Dedifferentiated amniotic fluid mesenchymal stem cell (primary cell): ENCODE measurements around the gene ABCB7.
"Not testable (repeated sequence)": the region's sequence is repeated elsewhere in the genome, so short reads cannot be mapped to it uniquely, and the experiment has no call there.

ENCODE experiments used
- DNase-seq: peaks from one replicate; pipeline ENCODE4 v3.0.0-alpha.2; 2016; ENCODE audit errors: extremely low spot score

ABCB7 gene

GRCh38 chrX:75155827-75156525 is at the start of gene ABCB7:
Gene ABCB7, minus strand, starts transcription at chrX:75156283. Its CDS starts 11 bp downstream, at chrX:75156272.
- DNase-seq = peak; percentile 50

GRCh38 chrX:75188415-75189206 is 32.5 kb upstream of the ABCB7 start:
- not testable (repeated sequence) for DNase-seq

GRCh38 chrX:75181721-75182120 is 25.6 kb upstream of the ABCB7 start:
- DNase-seq = peak; percentile 23

- DNase-seq = not testable (repeated sequence)
These were observed 23.6 kb upstream of the ABCB7 start for GRCh38 chrX:75179536-75180293.

GRCh38 chrX:75172257-75172890 is 16.3 kb upstream of the ABCB7 start:
- DNase-seq = not testable (repeated sequence)

- no peak for DNase-seq
These were observed 2.0 kb upstream of the ABCB7 start for GRCh38 chrX:75158054-75158453.

- no peak for DNase-seq
These were observed 455 bp upstream of the ABCB7 start for GRCh38 chrX:75156531-75156945.

- no peak for DNase-seq
These were observed 646 bp downstream of the ABCB7 start for GRCh38 chrX:75155447-75155826.

GRCh38 chrX:75154871-75155270 is 1.2 kb downstream of the ABCB7 start:
- DNase-seq = no peak

GRCh38 chrX:75151827-75152592 is 4.1 kb downstream of the ABCB7 start:
- no peak for DNase-seq

GRCh38 chrX:75149654-75150053 is 6.4 kb downstream of the ABCB7 start:
- DNase-seq = no peak

GRCh38 chrX:75132672-75133071 is 23.4 kb downstream of the ABCB7 start:
- DNase-seq = no peak

- DNase-seq = no peak
These were observed 24.0 kb downstream of the ABCB7 start for GRCh38 chrX:75131973-75132627.

- not testable (repeated sequence) for DNase-seq
These were observed 27.0 kb downstream of the ABCB7 start for GRCh38 chrX:75129069-75129468.

GRCh38 chrX:75118296-75118695 is 37.8 kb downstream of the ABCB7 start:
- DNase-seq = no peak

GRCh38 chrX:75115707-75116413 is 40.2 kb downstream of the ABCB7 start:
- DNase-seq = no peak

- no peak for DNase-seq
These were observed 41.4 kb downstream of the ABCB7 start for GRCh38 chrX:75114638-75115037.

GRCh38 chrX:75113664-75114063 is 42.4 kb downstream of the ABCB7 start:
- DNase-seq = no peak

- DNase-seq = no peak
These were observed 48.1 kb downstream of the ABCB7 start for GRCh38 chrX:75107863-75108509.
